NCI-H187 treated with DMSO at 0.1 percent for 48 hours (cell line): Measurements from ENCODE around the gene CFLAR.
"Not testable (repeated sequence)": the region's sequence is repeated elsewhere in the genome, so short reads cannot be mapped to it uniquely, and the experiment has no call there.

Experiments used
- DNase-seq: peaks from one replicate; lab custom pipeline; 2025; lab: John Stamatoyannopoulos, UW

CFLAR gene

GRCh38 chr2:201116115-201116958, at the start of gene CFLAR:
Gene CFLAR, plus strand, starts transcription at chr2:201116164. Its CDS starts 13,702 bp downstream, at chr2:201129866.
- no peak for DNase-seq

DNA sequence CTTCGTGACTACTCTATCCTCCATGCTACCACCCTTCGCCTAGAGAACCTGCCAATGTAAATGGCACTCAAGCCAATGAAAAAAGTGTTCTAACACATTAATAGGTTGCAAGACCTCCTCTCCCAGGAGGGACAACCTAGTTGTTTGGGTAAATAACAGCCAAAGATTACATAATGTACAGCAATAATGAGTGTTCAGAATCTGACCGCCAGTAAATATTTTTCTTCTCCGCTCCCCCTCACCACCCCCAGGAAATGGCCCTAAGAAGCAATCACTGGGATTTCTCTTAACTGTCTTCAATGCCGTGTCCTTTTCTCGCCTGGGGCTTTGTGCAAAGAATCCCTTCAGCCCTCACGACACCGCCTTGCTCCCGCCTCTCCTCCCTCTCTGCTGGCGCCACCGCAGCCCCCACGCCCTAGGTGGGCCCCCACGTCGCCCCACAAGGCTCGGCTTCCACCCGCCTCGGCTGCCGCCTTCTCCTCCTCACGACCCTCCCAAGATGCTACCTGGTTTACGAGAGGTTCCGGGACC, 45.0 kb upstream of the CFLAR start:
- DNase-seq = no peak

GRCh38 chr2:201071479-201072200, 44.3 kb upstream of the CFLAR start, which contains the start of the genes HYCC2 and NDUFB3:
Gene HYCC2, minus strand, starts transcription at chr2:201071671. Its CDS starts 47,662 bp downstream, at chr2:201024009.
Gene NDUFB3, plus strand, starts transcription at chr2:201072001. Its CDS starts 6,882 bp downstream, at chr2:201078883.
- DNase-seq = peak; percentile 13

DNA sequence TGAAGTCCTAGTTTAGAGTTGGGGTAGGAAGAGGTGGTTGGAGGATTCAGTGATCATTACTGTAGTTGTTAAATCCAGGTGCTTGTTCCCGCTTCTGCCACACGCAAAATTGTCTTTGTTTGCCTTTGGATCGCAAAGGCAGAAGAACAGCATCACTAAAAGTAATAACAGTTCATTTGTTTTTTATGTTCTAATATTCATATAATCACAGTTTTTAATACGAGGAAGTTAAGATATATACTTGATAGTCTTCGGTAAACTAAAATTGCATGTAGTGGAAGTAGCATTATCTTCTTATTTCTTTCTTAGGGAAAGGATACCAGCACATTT, 43.8 kb upstream of the CFLAR start:
- DNase-seq = no peak

- no peak for DNase-seq
Measured at GRCh38 chr2:201073071-201073470, 42.9 kb upstream of the CFLAR start.

DNA sequence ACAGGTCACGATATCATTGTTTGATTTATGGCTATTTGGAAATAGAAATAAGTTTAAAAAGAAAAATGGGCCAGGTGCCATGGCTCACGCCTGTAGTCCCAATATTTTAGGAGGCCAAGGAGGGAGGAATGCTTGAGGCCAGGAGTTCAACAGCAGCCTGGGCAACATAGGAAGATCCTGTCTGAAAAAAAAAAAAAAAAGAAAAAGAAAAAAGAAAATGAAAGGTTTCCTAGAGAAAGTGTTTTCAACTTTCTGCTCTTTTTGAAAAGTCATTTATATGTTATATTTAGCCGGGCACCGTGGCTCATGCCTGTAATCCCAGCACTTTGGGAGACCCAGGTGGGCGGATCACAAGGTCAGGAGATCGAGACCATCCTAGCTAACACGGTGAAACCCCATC, 41.0 kb upstream of the CFLAR start:
- no peak for DNase-seq

GRCh38 chr2:201084863-201085262, 31.1 kb upstream of the CFLAR start:
- no peak for DNase-seq

DNA sequence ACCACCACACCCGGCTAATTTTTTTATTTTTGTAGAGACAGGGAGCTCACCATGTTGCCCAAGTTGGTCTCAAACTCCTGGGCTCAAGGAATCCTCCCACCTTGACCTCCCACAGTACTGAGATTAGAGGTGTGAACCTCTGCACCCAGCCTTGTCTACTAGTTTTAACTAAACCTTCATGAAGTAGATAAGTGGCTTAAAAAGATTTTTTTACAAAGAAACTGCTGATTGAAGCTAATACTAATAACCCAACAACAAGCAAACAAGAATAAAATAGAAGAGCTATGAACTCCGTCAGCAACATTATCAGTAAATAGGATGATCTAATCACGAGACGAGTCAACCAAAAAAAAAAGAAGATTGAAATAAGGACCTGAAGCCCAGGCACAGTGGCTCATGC, 25.4 kb upstream of the CFLAR start:
- no peak for DNase-seq

GRCh38 chr2:201093573-201093972, 22.4 kb upstream of the CFLAR start:
- no peak for DNase-seq

- no peak for DNase-seq
Measured at GRCh38 chr2:201100497-201100896, 15.5 kb upstream of the CFLAR start.

DNA sequence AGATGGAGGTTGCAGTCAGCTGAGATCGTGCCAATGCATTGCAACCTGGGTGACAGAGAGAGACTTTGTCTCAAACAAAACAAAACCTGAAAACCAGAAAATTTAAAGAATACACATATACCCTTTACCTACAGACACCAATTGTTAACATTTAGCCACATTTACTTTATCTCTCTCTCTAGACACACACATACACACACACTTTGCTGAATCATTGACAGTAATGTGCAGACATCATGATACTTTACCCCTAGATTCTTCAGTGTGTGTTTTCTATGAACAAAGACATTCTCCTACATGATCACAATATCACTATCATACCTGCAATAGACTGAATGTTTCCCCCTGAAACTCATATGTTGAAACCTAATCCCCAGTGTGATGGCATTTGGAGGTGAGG, 10.2 kb upstream of the CFLAR start:
- DNase-seq = no peak

- DNase-seq = no peak
Measured at GRCh38 chr2:201107624-201108023, 8.3 kb upstream of the CFLAR start.

- DNase-seq = no peak
Measured at GRCh38 chr2:201108341-201108740, 7.6 kb upstream of the CFLAR start.

GRCh38 chr2:201109186-201109585, 6.8 kb upstream of the CFLAR start:
- no peak for DNase-seq

- DNase-seq = no peak
Measured at GRCh38 chr2:201110615-201111014, 5.3 kb upstream of the CFLAR start.

- no peak for DNase-seq
Measured at GRCh38 chr2:201111096-201111495, 4.9 kb upstream of the CFLAR start.

DNA sequence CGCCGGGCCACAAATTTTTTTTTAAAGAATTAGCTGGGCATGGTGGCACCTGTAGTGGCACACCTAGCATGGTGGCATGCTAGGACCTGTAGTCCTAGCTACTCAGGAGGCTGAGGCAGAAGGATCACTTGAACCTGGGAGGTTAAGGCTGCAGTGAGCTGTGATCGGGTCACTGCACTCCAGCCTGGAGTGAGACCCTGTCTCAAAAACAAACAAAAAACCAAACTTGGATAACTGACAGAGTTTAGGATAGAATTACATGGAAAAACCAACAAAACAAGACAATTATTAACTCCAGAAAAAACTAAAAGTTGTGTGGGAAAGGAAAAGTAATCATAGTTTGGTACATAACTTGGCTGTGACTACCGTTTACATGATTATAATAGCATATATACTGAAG, 1.6 kb upstream of the CFLAR start:
- DNase-seq = no peak

DNA sequence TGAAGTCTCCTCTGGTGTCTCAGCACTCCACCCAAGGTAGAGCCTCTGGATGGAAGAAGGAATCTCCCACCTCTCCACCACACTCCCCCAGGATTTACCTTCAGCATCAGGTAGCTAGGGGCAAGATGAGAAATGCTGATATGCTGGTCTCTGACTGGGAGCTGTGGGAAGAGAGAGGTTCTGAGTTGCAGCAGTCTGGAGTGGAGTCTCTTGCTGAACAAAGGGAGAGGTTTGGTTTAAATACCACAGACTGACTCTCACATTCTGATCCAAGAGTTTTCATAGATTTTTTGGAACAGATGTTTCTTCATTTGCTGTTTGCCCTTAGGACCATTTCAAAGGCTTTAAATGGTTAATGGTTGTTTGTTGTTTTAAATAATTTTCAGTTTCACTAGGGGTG, 1.1 kb upstream of the CFLAR start:
- DNase-seq = no peak

GRCh38 chr2:201116959-201117734, 1.2 kb downstream of the CFLAR start:
- no peak for DNase-seq

DNA sequence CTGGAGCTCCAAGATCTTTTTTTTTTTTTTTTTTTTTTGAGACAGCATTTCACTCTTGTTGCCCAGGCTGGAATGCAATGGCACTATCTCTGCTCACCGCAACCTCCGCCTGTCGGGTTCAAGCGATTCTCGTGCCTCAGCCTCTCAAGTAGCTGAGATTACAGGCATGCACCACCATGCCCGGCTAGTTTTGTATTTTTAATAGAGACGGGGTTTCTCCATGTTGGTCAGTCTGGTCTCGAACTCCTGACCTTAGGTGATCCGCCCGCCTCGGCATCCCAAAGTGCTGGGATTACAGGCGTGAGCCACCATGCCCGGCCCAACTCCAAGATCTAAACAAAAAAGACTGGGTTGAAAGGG, 1.8 kb downstream of the CFLAR start:
- DNase-seq = not testable (repeated sequence)

DNA sequence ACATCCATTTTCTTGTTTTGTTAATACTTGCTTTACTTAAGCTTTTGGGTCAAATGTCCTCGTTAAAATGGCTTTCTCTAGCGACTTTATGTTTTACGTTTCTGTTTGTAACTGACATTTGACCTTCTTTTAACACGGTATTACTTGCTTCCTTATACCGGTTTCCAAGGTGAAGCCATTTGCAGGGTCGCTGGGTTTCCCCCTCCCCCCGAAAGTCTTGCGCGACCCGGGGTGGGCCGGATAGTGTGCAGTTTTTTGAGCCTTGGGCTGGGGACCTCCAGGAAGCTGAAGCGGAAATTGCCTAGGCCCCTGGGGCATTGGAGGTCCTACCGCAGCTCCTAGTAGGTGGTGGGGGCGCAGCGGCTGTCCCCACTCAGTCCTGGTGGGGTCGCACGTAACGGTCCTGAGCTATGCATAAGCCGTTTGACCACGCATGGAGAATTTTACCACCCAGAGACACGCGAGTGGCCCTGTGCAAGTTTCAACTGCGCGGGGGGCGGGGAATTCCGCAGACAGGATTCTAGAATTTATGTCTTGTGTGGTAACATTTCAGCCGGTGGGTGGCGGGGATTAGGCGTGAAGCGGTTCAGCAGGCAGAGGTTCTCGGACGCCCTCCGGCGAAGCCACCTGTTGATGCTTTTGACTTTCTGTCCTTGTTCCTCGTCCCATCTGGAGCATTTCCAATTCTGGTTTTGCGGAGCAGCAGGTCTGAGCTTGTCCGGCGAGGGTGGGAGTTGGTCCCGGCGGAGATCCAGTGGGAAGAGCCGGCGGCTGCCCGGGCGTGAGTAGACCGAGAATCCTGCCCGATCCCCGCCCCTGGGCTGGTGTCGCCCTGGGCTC, 2.4 kb downstream of the CFLAR start:
- no peak for DNase-seq
